Body of pancreas (tissue), 4 donors: ENCODE results near the gene TRPM3.

ENCODE experiments used
- POLR2A ChIP-seq, 3 donors: fragments of 450-650 bp; IDR thresholded peaks; one replicate each; pipeline ENCODE4 v1.6.1; 2016; ENCODE audit warnings: antibody characterized with exemption in 3 of 3, mild to moderate bottlenecking in 2 of 3
- TF ChIP-seq, protein P1 (sequence below), 7 experiments: fragments of 450-650 bp in 4 of 7; fragments of 200-600 bp in 3 of 7; sonication (generic) in 3 of 7; IDR thresholded peaks; one replicate each; pipeline ENCODE4 v1.5.1; 2016 to 2019; ENCODE audit warnings: antibody characterized with exemption in 7 of 7

DNA sequence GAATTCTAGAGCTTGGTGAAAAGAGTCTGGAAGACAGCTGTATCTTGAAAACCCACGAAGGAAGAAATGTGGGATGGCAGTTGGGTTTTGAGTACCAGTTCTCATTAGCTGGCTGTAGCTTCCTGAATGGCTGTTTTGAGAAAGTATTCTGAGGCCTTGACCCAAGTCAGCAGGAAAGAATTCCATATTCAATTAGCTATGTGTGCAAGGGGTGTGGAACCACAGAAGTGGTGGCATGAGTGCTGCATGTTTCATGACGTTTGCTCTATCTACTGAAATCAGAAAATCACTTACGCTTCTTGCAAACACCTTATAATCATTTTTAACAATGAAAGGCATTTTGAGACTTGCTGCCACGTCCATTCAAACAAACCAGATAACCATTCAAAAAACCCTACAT is 69.1 kb downstream of the TRPM3 start:
- TF ChIP-seq, protein P1, sequence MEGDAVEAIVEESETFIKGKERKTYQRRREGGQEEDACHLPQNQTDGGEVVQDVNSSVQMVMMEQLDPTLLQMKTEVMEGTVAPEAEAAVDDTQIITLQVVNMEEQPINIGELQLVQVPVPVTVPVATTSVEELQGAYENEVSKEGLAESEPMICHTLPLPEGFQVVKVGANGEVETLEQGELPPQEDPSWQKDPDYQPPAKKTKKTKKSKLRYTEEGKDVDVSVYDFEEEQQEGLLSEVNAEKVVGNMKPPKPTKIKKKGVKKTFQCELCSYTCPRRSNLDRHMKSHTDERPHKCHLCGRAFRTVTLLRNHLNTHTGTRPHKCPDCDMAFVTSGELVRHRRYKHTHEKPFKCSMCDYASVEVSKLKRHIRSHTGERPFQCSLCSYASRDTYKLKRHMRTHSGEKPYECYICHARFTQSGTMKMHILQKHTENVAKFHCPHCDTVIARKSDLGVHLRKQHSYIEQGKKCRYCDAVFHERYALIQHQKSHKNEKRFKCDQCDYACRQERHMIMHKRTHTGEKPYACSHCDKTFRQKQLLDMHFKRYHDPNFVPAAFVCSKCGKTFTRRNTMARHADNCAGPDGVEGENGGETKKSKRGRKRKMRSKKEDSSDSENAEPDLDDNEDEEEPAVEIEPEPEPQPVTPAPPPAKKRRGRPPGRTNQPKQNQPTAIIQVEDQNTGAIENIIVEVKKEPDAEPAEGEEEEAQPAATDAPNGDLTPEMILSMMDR (IDR thresholded peaks at IDR 0.05), result no peak
- TF ChIP-seq POLR2A (IDR thresholded peaks at IDR 0.05), result no peak
